HepG2 (cell line): ENCODE data around the gene SVOPL. TPM values are rescaled to one million over a fixed set of nuclear protein-coding genes. Genes with fewer than 3 reads are reported as not detected.

Experiments used
- ATAC-seq: fragments of 200-7000 bp; cut with Tn5 transposase; 3 replicates; pipeline ENCODE4 v1.9.1; 2020; ENCODE audit warnings: mild to moderate bottlenecking, moderate library complexity
- BruUV-seq: library from RNA; stranded (reverse); fragments of 400-500 nt; replicated peaks from 2 replicates; lab custom pipeline; 2021; lab: Mats Ljungman, UMichigan
- CTCF ChIA-PET: fragments of 300-600 bp; formaldehyde crosslinking; extraction: SDS; loops from one replicate; lab custom pipeline; 2021; ENCODE audit warnings: low total read pairs, inconsistent platforms, low intra/inter-chr PET ratio; lab: Yijun Ruan, JAX
- POLR2A ChIA-PET: fragments of 350-600 bp; sonication (Branson Sonifier 250); formaldehyde crosslinking; loops from one replicate; lab custom pipeline; 2020; ENCODE audit warnings: antibody characterized with exemption, inconsistent platforms; lab: Yijun Ruan, JAX
- DNase-seq: peaks from one replicate; pipeline ENCODE4 v3.0.0-alpha.2; 2015; ENCODE audit warnings: low spot score
- FAIRE-seq: peaks from 3 replicates; lab custom pipeline; 2011; peaks lifted over from hg19 to GRCh38; lab: Jason Lieb, UNC
- H2AFZ ChIP-seq: one replicate; pipeline ENCODE4 v1.6.1; 2011; ENCODE audit warnings: low read length, inconsistent platforms
- H3K27ac ChIP-seq: fragments of 300-600 bp; 3 replicates; pipeline ENCODE4 v1.8.0; 2011; ENCODE audit warnings: mixed run types, mild to moderate bottlenecking, mixed read lengths, low read length, inconsistent platforms; ENCODE audit not compliant: insufficient read depth; ENCODE audit errors: extremely low read length
- H3K27me3 ChIP-seq, 2 experiments: fragments of 200-600 bp in 1 of 2; 2 replicates in 1 of 2; 3 replicates in 1 of 2; pipeline versions ENCODE4 v1.6.0 to v1.8.0; 2011; ENCODE audit warnings: low read length in 2 of 2, mild to moderate bottlenecking in 2 of 2, moderate library complexity in 2 of 2, inconsistent platforms in 1 of 2; ENCODE audit not compliant: insufficient read depth in 2 of 2, control insufficient read depth in 1 of 2
- H3K36me3 ChIP-seq, 2 experiments: fragments of 200-600 bp in 1 of 2; replicated peaks in 1 of 2; 2 replicates in 1 of 2; 3 replicates in 1 of 2; pipeline versions ENCODE4 v1.5.1 to v1.8.0; 2011; ENCODE audit warnings: low read length in 2 of 2, inconsistent platforms in 1 of 2; ENCODE audit not compliant: insufficient read depth in 2 of 2, control insufficient read depth in 1 of 2
- H3K4me1 ChIP-seq: 2 replicates; pipeline ENCODE4 v1.5.1; 2012; ENCODE audit warnings: low read length, inconsistent platforms; ENCODE audit not compliant: insufficient read depth
- H3K4me2 ChIP-seq: 2 replicates; pipeline ENCODE4 v1.6.0; 2011; ENCODE audit warnings: low read depth, low read length, inconsistent platforms
- H3K4me3 ChIP-seq, 3 experiments: fragments of 200-600 bp in 1 of 3; sonication (generic), shearing (Covaris generic) in 1 of 3; replicated peaks in 1 of 3; 2 replicates each; pipeline ENCODE4 v1.5.1; 2011 to 2016; ENCODE audit warnings: low read length in 3 of 3, inconsistent platforms in 2 of 3, low read depth in 2 of 3, mild to moderate bottlenecking in 2 of 3, control low read depth in 1 of 3, mixed read lengths in 1 of 3; ENCODE audit not compliant: insufficient read depth in 1 of 3
- H3K79me2 ChIP-seq: one replicate; pipeline ENCODE4 v1.6.1; 2011; ENCODE audit warnings: low read length, inconsistent platforms; ENCODE audit not compliant: insufficient read depth
- H3K9ac ChIP-seq: 2 replicates; pipeline ENCODE4 v1.6.0; 2011; ENCODE audit warnings: mild to moderate bottlenecking, low read depth, low read length, inconsistent platforms; ENCODE audit not compliant: insufficient read depth
- H3K9me3 ChIP-seq: 2 replicates; pipeline ENCODE4 v1.5.1; 2012; ENCODE audit warnings: mild to moderate bottlenecking, low read length
- H4K20me1 ChIP-seq: 2 replicates; pipeline ENCODE4 v1.6.0; 2011; ENCODE audit warnings: inconsistent platforms, mild to moderate bottlenecking, low read length, moderate library complexity; ENCODE audit not compliant: insufficient read depth
- CREB3 ChIP-seq: sonication (generic); formaldehyde crosslinking; IDR thresholded peaks from 2 replicates; pipeline ENCODE4 v1.5.0; 2020; ENCODE audit warnings: missing genetic modification reagents
- HCFC1 ChIP-seq: fragments of 150-350 bp; IDR thresholded peaks from 2 replicates; pipeline ENCODE4 v1.6.1; 2014; ENCODE audit warnings: low read depth, low read length
- HNRNPUL1 ChIP-seq: fragments of 200-400 bp; formaldehyde crosslinking; IDR thresholded peaks from 2 replicates; pipeline ENCODE4 v1.6.1; 2017; ENCODE audit warnings: low read depth, mild to moderate bottlenecking, low read length, moderate library complexity
- KAT7 ChIP-seq: IDR thresholded peaks from 2 replicates; pipeline ENCODE4 v1.6.1; 2018; ENCODE audit warnings: borderline replicate concordance, missing compliant biosample characterization
- MTA1 ChIP-seq: sonication (generic); formaldehyde crosslinking; IDR thresholded peaks from 2 replicates; pipeline ENCODE4 v1.4.0; 2020; ENCODE audit warnings: missing genetic modification reagents, mild to moderate bottlenecking, borderline replicate concordance
- NR2F2 ChIP-seq: IDR thresholded peaks from 2 replicates; pipeline ENCODE4 v1.6.1; 2012; ENCODE audit warnings: low read depth, inconsistent platforms, borderline replicate concordance
- PHF5A ChIP-seq: IDR thresholded peaks from one replicate; pipeline ENCODE4 v1.6.1; 2018; ENCODE audit warnings: low read depth, missing genetic modification reagents; ENCODE audit not compliant: unreplicated experiment
- PITX1 ChIP-seq: sonication (generic); formaldehyde crosslinking; IDR thresholded peaks from 2 replicates; pipeline ENCODE4 v1.5.1; 2020; ENCODE audit warnings: mild to moderate bottlenecking, missing genetic modification reagents
- ZBTB10 ChIP-seq: sonication (generic); formaldehyde crosslinking; IDR thresholded peaks from 2 replicates; pipeline ENCODE4 v1.4.0; 2020; ENCODE audit warnings: missing genetic modification reagents, borderline replicate concordance
- ZBTB7A ChIP-seq: sonication (generic); formaldehyde crosslinking; IDR thresholded peaks from 2 replicates; pipeline ENCODE4 v1.8.0; 2022; ENCODE audit warnings: mild to moderate bottlenecking, missing genetic modification reagents
- ZNF33A ChIP-seq: sonication (generic); formaldehyde crosslinking; IDR thresholded peaks from 2 replicates; pipeline ENCODE4 v1.5.1; 2020; ENCODE audit warnings: missing genetic modification reagents, mild to moderate bottlenecking, moderate library complexity, borderline replicate concordance
- ZNF354B ChIP-seq: sonication (generic); formaldehyde crosslinking; IDR thresholded peaks from 2 replicates; pipeline ENCODE4 v1.8.0; 2022; ENCODE audit warnings: mild to moderate bottlenecking, missing genetic modification reagents
- ZNF512B ChIP-seq: sonication (generic); formaldehyde crosslinking; IDR thresholded peaks from 2 replicates; pipeline ENCODE4 v1.5.1; 2020; ENCODE audit warnings: missing genetic modification reagents, mild to moderate bottlenecking, borderline replicate concordance
- WGBS: methylation state at CpG from one replicate; pipeline ENCODE4 v1.1.6; 2017; ENCODE audit warnings: low lambda C conversion rate; 5-methylcytosine and 5-hydroxymethylcytosine counted together
- in situ Hi-C: cut with HindIII; loops from 2 replicates; pipeline ENCODE4 v1.10.0; 2017; ENCODE audit warnings: low pct_unique_long_range_greater_than_20kb; ENCODE audit not compliant: extremely low pct_ligation_motif_present
- intact Hi-C: fragments of 100-400 bp; cut with micrococcal nuclease; formaldehyde crosslinking; loops from one replicate; pipeline ENCODE4 v1.10.0; 2022; ENCODE audit not compliant: unreplicated experiment
- polyA plus RNA-seq, 8 experiments: library from polyadenylated mRNA; depleted of rRNA in 3 of 8; stranded (reverse) in 7 of 8; unstranded in 1 of 8; fragments of >200 nt; fragmentation: Illumina TruSeq in 4 of 8; extraction: Trizol in 4 of 8; gene quantifications; 2 replicates each; pipeline versions ENCODE4 v1.2.1 to v1.2.3, GENCODE V29; 2011 to 2016; ENCODE audit warnings: low read depth in 4 of 8, missing spikeins in 1 of 8, mixed read lengths in 1 of 8; ENCODE audit not compliant: insufficient read depth in 1 of 8
- total RNA-seq, 5 experiments: library from RNA; depleted of rRNA; stranded (reverse); fragments of >200 nt; fragmentation: Illumina TruSeq; extraction: Trizol; gene quantifications; 2 replicates each; pipeline ENCODE4 v1.2.3, GENCODE V29; 2016; ENCODE audit warnings: low read depth in 1 of 5

The SVOPL gene
- total and polyA plus RNA-seq, 2 of the 13 experiments (the other 11 are each of a cell fraction or from before 2014, with no cell fraction given), result not detected

- Histone ChIP-seq H4K20me1 (no peaks in the 10 kb centered on the region), H3K36me3 (no peaks in the 10 kb centered on the region)
- TF ChIP-seq MTA1 (CRISPR knock-in tag) (no peak), PHF5A (CRISPR knock-in tag) (no peak), ZNF354B (CRISPR knock-in tag) (no peak), ZNF33A (no peak), CREB3 (CRISPR knock-in tag) (no peak), PITX1 (CRISPR knock-in tag) (no peak), HNRNPUL1 (no peak), NR2F2 (no peak), ZBTB10 (CRISPR knock-in tag) (no peak), ZNF512B (CRISPR knock-in tag) (no peak), HCFC1 (no peak), ZBTB7A (CRISPR knock-in tag) (no peak), KAT7 (no peak)
- TF ChIP-seq, all 625 proteins: peak for 0
- BruUV-seq, result no TSS peak
- no peak for FAIRE-seq
- H3K4me1 ChIP-seq, result peaks cover 11% of the 10 kb centered on the region
- H3K27me3 ChIP-seq, result peaks cover 0 to 12% of the 10 kb centered on the region in 2 experiments; a peak in 2 of 5 replicates
- ChIA-PET CTCF (no interaction called here), POLR2A (no interaction called here)
- intact Hi-C loops, result no loop called here
- peaks cover 5% of the 10 kb centered on the region for H3K9me3 ChIP-seq
- no peak overlapping the region for H3K4me2 ChIP-seq
- no peak overlapping the region for H3K4me3 ChIP-seq
- ATAC-seq, result no peak
- no peak overlapping the region for H3K9ac ChIP-seq
- DNase-seq, result no peak
- H3K27ac ChIP-seq, result no peak overlapping the region
- no peak overlapping the region for H2AFZ ChIP-seq
- H3K79me2 ChIP-seq, result no peaks in the 10 kb centered on the region
- 14% methylated on average over 4 of the region's 4 CpGs for WGBS
- in situ Hi-C loops, result no loop called here
These were observed 43.2 kb downstream of the SVOPL start for GRCh38 chr7:138657854-138658386.
